H7 (cell line): ENCODE measurements around the gene C4orf17. TPM values are rescaled to one million over a fixed set of nuclear protein-coding genes. Genes with fewer than 3 reads are reported as not detected.
"Not testable (repeated sequence)": the region's sequence is repeated elsewhere in the genome, so short reads cannot be mapped to it uniquely, and the experiment has no call there.

Experiments used
- DNase-seq: peaks from one replicate; pipeline ENCODE4 v3.0.0; 2012
- H3K27me3 ChIP-seq: 2 replicates; pipeline ENCODE4 v1.6.0; 2011; ENCODE audit warnings: mild to moderate bottlenecking, low read length; ENCODE audit not compliant: control insufficient read depth, insufficient read depth
- H3K36me3 ChIP-seq: replicated peaks from 2 replicates; pipeline ENCODE4 v1.5.1; 2011; ENCODE audit warnings: low read length; ENCODE audit not compliant: control insufficient read depth, insufficient read depth
- H3K4me3 ChIP-seq: 2 replicates; pipeline ENCODE4 v1.5.1; 2011; ENCODE audit warnings: low read depth, mild to moderate bottlenecking, control low read depth, low read length, moderate library complexity; ENCODE audit not compliant: insufficient read depth
- total RNA-seq: library from RNA; depleted of rRNA; stranded (reverse); fragments of >200 nt; shearing (Covaris generic); gene quantifications from 2 replicates; pipeline ENCODE4 v1.2.3, GENCODE V29; 2014; rRNA removed

The C4orf17 gene
- total RNA-seq = not detected in 2 replicates

DNA sequence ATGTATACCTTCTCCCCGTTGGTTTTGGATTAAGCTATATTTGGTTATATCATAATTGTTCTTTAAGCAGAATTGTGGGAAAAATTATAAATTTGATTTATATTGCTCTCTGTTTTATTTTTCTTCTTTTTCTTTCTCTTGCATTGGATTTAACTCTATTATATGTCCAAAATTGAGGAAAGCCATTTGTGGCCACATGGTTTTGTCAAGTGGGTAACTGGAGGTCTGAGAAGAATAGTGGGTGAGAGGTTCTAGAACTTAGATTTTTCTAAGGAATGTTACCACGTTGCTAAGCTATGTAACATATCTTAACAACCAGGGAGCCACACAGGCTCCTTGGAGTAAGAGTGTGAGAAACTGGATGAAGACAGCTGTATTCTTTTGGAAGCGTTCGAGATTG lies at the start of gene C4orf17:
Gene C4orf17 (plus strand): TSS at position 301 of the 400 bp plus-strand sequence. CDS start 2,061 bp downstream, outside the sequence.
- Histone ChIP-seq H3K36me3 (no peaks in the 10 kb centered on the region), H3K27me3 (no peaks in the 10 kb centered on the region), H3K4me3 (no peak within 1 kb of the TSS)
- no peak for DNase-seq

DNA sequence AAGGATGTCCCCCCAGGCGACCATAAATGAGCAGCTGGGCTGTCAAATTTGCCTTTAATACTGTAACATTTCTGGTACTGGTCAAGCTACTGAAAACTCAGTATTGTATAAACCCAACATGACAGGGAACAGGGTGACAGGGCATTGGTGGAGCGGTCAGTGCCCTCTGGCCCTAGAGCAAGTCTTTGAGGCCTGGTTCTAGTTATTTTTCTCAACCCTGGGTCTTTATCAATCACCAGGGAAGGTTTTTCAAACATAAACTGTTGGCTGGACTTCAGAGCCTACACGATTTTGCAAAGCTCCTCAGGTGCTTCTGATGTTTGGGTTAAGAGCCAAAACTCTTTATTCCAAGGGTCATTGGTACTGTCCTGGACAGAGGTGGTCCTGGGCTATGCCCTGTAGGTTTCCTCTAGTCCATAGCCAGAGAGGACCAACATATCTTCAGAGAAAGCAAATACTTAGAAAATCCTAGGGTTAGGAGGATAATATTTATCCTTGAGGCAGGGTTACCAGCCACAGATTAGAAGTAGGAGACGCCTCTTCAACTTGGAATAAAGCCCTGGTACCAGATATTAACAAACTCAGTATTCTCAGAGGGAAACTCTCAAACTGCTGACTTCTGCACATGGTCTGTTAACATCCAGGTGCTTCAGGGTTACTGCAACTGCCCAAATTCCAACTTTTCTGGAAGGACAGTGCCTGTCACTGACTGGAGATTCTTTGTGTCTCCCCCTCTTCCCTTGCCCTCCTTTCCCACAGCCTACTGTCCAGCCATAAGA lies 49.0 kb upstream of the C4orf17 start:
- H3K36me3 ChIP-seq = no peaks in the 10 kb centered on the region
- H3K27me3 ChIP-seq = no peaks in the 10 kb centered on the region

DNA sequence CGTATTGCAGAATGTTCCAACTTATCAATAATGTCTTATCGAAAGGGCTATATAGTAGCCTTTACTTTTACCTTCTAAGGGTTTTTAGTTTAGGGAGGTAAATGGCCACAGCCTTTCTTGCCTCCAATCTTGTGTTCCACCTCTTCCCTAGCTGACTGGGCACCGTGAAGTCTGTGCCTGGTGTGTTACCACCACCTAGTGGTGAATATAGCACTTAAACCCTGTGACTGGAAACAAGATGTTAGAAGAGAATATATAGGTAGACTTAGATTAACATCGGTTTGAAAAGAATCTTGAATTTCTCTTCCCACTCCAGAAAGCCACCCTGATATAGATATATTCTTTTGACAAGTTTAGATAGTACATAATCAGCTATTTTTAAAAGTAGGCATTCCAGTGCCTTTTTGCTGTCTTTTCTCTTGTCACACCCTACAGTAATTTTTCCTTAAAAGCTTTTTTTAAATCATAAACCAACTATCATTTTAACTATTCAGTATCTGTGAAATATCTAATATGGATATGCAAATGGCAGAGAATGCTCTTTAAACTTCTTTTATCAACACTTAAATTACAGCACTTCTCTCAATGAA lies 47.9 kb upstream of the C4orf17 start:
- peak; percentile 38 for DNase-seq
- H3K4me3 ChIP-seq = no peak overlapping the region

More for the DNA sequence above, 49.0 kb upstream of the C4orf17 start:
- no peak for DNase-seq
- no peak overlapping the region for H3K4me3 ChIP-seq

DNA sequence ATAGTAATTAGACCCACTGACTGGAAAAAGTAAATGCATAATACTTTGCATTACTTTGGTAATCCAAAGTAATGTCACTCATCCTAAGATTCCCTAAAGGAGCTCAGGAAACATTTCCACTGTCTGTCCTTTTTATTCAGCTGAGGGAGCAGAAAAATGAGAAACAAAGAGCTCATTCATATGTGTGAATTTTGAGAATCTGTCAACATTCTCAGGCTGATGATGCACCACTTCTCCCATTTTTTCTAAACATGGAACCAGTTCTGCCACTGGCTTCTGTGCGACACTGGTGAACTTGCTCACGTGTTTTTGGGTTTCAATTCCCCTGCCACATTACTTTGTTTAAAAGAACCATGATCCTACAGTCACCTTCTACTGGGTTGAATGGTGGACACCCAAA lies 47.3 kb upstream of the C4orf17 start:
- H3K36me3 ChIP-seq = no peaks in the 10 kb centered on the region
- no peak for DNase-seq
- H3K27me3 ChIP-seq = no peaks in the 10 kb centered on the region
- H3K4me3 ChIP-seq = no peak overlapping the region

More for the DNA sequence above, 47.9 kb upstream of the C4orf17 start:
- Histone ChIP-seq H3K36me3 (no peaks in the 10 kb centered on the region), H3K27me3 (no peaks in the 10 kb centered on the region)

DNA sequence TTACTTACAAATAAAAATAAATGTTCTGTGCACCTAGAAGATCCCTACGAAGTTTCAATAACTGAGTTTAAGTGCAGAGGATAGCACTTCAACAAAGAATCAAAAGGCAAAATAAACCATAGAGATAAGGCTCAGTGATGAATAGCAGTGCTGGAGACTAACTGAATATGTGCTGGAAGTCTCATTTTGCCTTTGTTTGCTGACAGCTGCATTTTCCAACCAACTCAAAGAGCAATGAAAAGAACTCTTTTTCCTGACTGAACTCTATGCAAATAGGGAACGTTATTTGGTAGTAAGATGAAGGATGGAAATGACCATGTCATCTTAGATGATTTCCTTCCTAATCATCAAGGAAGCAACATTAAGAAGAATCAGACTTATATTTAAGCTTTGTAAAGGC lies 42.9 kb upstream of the C4orf17 start:
- Histone ChIP-seq H3K36me3 (no peaks in the 10 kb centered on the region), H3K4me3 (no peak overlapping the region)
- no peak for DNase-seq

DNA sequence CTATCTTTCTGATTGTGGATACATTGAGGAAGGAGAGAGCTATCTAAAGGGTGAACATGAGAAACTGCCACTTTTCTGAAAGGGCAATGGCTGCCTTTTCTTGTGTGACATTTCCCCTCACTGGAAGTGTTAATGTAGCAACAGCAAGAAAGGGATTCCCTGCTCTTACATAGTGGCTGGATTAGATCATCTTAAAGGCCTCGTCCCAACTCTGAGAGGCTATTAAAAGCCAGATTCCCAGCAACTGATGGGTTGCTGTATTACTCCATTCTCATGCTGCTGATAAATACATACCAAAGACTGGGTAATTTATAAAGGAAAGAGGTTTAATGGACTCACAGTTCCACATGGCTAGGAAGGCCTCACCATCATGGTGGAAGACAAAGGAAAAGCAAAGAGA lies 41.9 kb upstream of the C4orf17 start:
- Histone ChIP-seq H3K36me3 (no peaks in the 10 kb centered on the region), H3K4me3 (no peak overlapping the region), H3K27me3 (no peaks in the 10 kb centered on the region)
- DNase-seq = no peak

More for the DNA sequence above, 42.9 kb upstream of the C4orf17 start:
- no peaks in the 10 kb centered on the region for H3K27me3 ChIP-seq

DNA sequence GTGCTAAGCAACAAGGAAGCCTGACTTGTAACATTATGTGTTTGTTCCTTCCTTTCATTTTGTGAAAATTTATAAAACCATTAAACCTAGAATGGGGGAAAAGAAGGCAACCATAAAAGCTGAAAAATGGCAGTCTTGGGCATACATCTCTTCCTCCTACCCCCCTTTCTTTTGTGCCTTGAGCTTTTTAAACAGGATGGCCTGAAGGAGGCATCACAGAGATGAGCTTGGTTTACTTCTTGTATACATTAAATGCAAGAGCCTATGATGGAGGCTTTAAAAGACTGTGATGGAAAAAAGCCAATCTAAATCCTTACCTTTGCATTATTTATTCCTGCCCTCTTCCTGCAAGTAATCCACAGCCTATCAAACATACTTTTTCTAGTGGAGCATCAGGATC lies 39.5 kb upstream of the C4orf17 start:
- no peaks in the 10 kb centered on the region for H3K36me3 ChIP-seq
- DNase-seq = peak; percentile 14
- no peak overlapping the region for H3K4me3 ChIP-seq
- H3K27me3 ChIP-seq = no peaks in the 10 kb centered on the region

DNA sequence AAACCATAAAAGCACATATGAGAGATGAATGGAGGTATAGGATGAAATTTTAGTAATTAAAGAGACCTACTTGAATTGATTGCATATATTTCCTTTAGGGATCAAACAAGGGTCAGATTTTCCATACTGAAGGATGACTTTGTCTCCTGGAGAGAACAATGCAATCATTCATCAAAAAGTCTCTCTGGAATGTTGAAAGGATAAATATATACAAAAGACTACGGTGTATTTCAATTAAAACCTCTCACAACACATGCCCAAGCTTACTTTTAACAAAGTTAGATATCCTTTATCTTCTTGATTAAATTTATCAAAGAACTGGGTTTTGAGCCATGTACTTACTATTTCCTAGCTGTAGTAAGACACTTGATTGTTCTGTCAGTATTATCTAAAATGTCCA lies 38.9 kb upstream of the C4orf17 start:
- DNase-seq = no peak
- no peaks in the 10 kb centered on the region for H3K36me3 ChIP-seq

DNA sequence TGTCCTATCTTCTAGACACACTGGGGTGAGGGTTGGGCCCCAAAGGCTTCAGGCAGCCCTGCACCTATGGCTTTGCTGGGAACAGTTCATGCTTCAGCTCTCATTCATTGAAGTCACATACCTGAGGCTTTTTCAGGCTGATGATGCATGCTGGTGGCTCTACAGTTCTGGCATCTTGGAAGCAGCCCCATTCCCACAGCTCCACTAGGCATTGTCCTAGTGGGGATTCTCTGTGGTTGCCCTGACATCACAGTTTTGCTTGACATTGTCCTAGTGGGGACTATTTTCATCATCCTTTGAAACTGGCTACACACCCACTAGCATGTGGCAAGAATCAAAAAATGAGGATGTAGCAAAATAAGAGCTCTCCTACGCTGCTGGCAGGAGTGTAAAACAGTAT lies 37.7 kb upstream of the C4orf17 start:
- Histone ChIP-seq H3K27me3 (no peaks in the 10 kb centered on the region), H3K4me3 (no peak overlapping the region), H3K36me3 (no peaks in the 10 kb centered on the region)
- no peak for DNase-seq

More for the DNA sequence above, 38.9 kb upstream of the C4orf17 start:
- Histone ChIP-seq H3K4me3 (no peak overlapping the region), H3K27me3 (no peaks in the 10 kb centered on the region)

DNA sequence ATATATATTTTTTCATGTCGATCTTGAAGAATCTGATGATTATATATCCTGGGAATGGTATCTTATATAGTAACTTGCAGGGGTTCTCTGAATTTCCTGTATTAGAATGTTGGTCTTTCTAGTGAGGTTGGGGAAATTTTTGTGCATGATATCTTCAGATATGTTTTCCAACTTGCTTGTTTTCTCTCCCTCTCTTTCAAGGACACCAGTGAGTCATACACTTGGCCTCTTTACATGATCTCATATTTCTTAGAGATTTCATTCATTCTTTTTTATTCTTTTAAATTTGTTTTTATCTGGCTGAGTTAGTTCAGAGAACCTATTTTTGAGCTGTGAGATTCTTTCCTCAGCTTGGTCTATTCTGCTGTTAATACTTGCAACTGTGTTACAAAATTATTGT lies 27.2 kb upstream of the C4orf17 start:
- DNase-seq = no peak
- Histone ChIP-seq H3K27me3 (no peaks in the 10 kb centered on the region), H3K4me3 (no peak overlapping the region), H3K36me3 (no peaks in the 10 kb centered on the region)

DNA sequence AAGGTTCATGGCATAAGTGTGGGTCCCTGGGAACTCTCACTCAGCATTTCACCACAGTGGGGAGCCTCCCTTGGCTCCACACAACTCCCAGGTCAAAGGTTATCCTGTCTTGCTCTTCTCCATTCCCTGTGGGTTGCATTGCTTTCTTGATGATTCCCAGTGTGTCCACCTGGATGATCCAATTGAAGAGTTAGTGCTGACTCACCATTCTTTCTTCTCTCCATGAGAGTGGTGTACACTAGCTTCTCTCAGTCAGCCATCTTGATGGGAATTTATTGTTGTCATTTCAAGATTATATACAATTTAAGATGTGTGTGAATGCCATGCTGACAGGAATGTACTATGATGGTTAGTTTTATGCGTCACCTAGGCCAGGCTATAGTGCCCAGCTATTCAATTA lies 25.6 kb upstream of the C4orf17 start:
- DNase-seq = no peak
- no peaks in the 10 kb centered on the region for H3K27me3 ChIP-seq
- H3K4me3 ChIP-seq = no peak overlapping the region

DNA sequence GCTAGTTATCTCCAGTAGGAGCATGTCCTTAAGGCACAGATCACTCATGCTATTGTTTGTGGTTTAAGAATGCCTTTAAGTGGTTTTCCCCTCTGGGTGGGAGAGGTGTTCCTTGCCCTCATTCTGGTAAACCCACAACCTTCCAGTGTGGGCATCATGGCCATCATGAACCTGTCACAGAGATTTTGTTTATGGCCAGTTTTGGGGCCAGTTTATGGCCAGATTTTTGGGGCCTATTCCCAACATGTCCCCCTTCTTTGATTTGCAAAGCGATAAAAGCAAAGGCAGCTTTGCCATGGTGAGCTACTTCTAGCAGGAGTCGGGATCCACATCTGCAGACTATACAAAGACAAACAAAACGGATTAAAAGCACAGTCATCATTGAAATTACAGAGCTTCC lies 24.2 kb upstream of the C4orf17 start:
- H3K4me3 ChIP-seq, H3K27me3 ChIP-seq, H3K36me3 ChIP-seq, DNase-seq: not testable (repeated sequence)

More for the DNA sequence above, 25.6 kb upstream of the C4orf17 start:
- no peaks in the 10 kb centered on the region for H3K36me3 ChIP-seq

DNA sequence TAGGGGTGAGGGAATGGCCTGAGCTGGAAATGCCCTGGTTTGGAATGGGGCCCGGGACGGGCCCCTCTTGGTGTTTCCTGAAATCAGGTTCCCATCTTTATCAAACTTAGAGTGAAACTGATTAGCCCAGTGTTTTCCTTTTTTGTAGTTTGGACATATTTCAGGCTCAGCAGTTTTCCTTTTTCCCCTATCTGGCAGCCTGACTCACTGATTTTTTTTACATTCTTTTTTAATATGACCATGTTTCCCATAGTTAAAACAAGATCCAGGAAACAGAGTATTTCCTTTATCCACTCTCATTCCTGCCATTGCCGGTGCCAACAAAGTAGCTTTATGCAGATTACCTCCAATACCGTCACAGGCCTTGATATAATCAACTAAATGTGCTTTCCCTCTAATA lies 20.5 kb upstream of the C4orf17 start:
- no peak for DNase-seq
- H3K36me3 ChIP-seq = no peaks in the 10 kb centered on the region
- H3K27me3 ChIP-seq = no peaks in the 10 kb centered on the region
- no peak overlapping the region for H3K4me3 ChIP-seq

DNA sequence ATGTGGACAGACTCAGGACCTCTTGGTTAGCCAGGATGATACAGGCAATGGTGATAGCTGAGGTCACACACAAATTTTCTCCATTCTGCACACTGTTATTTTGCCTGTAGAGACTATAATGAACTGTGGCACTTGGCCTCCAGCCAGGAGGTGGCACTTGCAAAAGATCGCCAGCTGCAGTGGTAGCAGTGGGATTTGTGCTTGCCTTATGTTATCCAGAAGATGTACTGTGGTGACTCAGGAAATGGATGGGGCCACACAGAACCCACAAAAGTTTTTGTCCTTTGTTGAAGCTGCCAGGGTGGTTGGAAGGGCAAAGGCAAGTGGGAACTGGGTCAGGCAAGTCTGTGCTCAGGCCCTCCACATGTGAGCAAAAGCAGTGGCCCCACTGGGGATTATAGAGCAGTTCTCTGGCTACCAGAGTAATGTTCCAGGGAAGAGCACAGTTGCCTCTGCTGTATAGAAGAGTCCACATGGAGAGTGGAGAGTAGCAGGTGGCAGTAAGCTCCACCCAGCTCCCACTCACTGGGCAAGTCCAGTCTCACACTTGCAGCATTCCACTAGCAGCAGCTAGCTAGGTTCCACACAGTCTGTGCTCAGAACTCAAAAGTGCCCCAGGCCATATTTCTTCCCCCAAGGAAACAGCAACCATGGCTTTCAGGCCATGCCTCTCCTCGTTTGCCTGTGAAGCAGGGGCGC lies 5.9 kb upstream of the C4orf17 start:
- H3K4me3 ChIP-seq = no peak overlapping the region
- no peaks in the 10 kb centered on the region for H3K27me3 ChIP-seq
- H3K36me3 ChIP-seq = no peaks in the 10 kb centered on the region
- DNase-seq = no peak

DNA sequence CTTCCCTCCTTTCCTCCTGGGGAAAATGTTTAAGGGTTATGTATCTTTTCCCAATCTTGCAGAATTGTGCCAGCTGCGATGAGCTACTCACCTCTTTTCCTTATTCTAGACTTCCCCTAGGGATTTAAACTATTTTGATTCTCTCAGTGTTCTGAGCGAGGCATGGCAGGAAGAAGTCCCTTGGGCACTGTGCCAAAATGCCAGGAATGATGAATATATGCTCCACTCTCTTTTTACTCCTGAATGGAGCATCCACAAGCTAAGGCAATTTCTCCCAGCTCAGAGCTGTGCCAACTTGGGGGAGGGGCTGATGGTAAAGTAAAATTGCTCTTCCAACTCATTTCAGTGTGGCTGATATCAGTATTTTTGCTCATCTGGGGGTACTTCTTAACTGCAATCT lies 4.0 kb upstream of the C4orf17 start:
- H3K27me3 ChIP-seq = no peaks in the 10 kb centered on the region
- H3K4me3 ChIP-seq = no peak overlapping the region
- DNase-seq = no peak
- no peaks in the 10 kb centered on the region for H3K36me3 ChIP-seq
